GOT3 (cell line): Measurements from ENCODE around the gene TTC31.
A peak's percentile ranks its signal among the peaks of the same experiment; 100 is the strongest.
"Not testable (repeated sequence)": the region's sequence is repeated elsewhere in the genome, so short reads cannot be mapped to it uniquely, and the experiment has no call there.

Experiments
- DNase-seq: peaks from one replicate; lab custom pipeline; 2025; ENCODE audit warnings: mixed read lengths; lab: John Stamatoyannopoulos, UW

TTC31 gene

GRCh38 chr2:74482801-74483674 lies at the start of gene TTC31, which contains the start of gene CCDC142:
Gene TTC31 (plus strand): TSS chr2:74483081. CDS start chr2:74483096, 15 bp downstream.
Gene CCDC142 (minus strand): TSS chr2:74482998. CDS start chr2:74482837, 161 bp downstream.
- peak; percentile 86 for DNase-seq

DNA sequence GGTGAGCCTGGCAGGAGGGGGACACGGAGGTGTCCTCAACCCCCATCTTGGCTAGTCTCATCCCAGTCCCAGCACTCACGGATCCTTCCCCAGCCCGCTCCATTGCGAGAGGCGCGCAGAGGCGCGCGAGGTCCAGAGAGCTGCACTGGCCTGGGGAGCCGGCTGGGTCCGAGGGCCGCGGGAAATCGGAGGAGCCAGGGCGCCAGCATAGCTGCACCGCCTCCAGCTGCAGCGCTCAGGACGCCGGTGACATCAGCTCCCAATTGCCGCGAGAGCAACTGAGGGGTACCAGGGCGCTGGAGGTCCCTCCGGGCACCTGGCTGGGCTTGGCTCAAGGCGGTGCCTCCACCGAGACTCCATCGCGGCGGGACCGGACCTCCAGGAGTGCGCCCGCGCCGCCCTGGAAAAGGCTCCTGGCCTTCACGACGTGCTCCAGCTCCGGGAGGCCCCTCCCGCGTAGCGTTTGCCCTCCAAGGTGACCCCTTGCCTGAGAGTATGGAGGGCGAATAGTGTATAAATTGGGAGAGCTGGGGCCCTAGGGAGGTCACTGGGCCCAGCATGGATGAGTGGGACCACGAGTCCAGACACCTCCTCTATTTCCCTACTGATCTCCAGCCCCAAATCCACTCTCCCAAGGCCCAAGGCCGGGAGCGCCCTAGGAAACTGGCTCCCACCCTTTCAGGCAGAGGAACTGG lies 46.6 kb upstream of the TTC31 start:
- DNase-seq: no peak

GRCh38 chr2:74436848-74437695 lies 45.8 kb upstream of the TTC31 start:
- no peak for DNase-seq

- no peak for DNase-seq
Observed at GRCh38 chr2:74438248-74438647, 44.6 kb upstream of the TTC31 start.

- DNase-seq: no peak
Observed at GRCh38 chr2:74439373-74439772, 43.5 kb upstream of the TTC31 start.

GRCh38 chr2:74439803-74440377 lies 43.0 kb upstream of the TTC31 start:
- DNase-seq: peak; percentile 12

DNA sequence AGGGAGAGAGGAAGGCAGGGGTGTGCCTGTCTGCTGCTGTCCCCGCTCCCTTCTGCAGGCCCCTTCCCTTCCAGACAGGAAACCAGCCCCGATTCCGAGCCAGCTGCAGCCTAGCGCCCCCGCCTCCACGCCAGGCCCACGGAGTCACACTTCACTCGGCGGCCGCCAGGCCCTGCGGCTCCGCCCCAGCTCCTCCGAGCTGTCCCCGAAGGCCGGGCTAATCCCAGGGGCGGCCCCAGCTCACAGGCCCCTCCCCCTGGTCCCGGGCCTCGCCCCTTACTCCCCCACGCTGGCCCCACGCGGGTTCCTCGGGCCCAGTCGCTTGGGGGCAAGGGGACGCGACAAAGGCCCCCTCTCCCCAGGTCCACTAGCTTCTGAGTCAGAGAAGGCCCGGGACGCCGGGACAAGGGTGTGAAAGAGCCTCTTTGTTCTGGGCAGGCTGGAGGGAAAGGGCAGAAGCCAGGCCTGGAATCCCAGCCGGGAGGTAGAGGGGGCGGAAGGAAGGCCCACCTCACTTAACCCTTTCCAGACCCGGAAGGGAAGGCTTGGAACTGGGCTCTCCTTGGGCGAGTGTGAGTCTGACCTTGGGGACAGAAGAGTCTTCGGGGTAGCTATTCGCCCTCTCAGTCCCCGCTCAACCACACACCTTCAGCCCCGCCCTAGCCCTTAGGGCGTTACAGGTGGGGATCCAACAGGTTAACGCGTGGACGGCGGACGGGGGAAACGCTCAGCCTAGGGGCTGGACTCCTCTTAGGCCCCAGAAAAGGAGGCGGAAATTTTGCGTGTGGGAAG lies 42.3 kb upstream of the TTC31 start:
- peak; percentile 34 for DNase-seq

DNA sequence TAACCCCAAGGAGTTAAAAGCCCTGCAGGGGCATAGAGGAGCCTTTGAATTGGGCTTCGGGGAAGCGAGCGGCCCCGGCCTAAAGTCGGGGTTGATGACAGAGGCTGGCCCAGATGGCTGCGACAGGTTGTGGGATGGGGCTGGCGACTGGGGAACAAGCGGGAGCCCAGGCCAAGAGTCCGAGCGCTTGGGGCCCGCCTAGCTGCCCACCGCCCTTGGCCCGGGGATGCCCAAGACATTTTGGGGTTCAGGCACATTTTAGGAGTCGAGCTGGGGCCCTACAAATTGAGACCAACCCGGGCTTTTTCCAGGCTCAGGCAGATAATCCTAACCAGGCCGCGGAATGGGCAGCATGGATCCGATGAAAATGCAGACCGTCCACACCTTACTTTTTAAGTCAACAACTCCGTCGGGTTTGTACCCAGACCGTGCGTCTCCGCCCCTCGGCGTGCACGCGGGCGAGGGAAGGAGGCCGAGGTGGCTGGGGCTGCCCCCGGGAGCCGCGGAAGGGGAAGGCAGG lies 41.7 kb upstream of the TTC31 start:
- DNase-seq: no peak

GRCh38 chr2:74441690-74442482 lies 41.0 kb upstream of the TTC31 start, which contains the start of gene RTKN:
Gene RTKN (minus strand): TSS chr2:74441937. CDS start chr2:74441816, 121 bp downstream.
- no peak for DNase-seq

- not testable (repeated sequence) for DNase-seq
Observed at GRCh38 chr2:74442483-74443297, 40.2 kb upstream of the TTC31 start.

GRCh38 chr2:74444498-74445318 lies 38.2 kb upstream of the TTC31 start:
- no peak for DNase-seq

GRCh38 chr2:74447230-74447999 lies 35.5 kb upstream of the TTC31 start:
- no peak for DNase-seq

GRCh38 chr2:74448771-74449170 lies 34.1 kb upstream of the TTC31 start:
- no peak for DNase-seq

GRCh38 chr2:74450570-74451190 lies 32.2 kb upstream of the TTC31 start:
- no peak for DNase-seq

DNA sequence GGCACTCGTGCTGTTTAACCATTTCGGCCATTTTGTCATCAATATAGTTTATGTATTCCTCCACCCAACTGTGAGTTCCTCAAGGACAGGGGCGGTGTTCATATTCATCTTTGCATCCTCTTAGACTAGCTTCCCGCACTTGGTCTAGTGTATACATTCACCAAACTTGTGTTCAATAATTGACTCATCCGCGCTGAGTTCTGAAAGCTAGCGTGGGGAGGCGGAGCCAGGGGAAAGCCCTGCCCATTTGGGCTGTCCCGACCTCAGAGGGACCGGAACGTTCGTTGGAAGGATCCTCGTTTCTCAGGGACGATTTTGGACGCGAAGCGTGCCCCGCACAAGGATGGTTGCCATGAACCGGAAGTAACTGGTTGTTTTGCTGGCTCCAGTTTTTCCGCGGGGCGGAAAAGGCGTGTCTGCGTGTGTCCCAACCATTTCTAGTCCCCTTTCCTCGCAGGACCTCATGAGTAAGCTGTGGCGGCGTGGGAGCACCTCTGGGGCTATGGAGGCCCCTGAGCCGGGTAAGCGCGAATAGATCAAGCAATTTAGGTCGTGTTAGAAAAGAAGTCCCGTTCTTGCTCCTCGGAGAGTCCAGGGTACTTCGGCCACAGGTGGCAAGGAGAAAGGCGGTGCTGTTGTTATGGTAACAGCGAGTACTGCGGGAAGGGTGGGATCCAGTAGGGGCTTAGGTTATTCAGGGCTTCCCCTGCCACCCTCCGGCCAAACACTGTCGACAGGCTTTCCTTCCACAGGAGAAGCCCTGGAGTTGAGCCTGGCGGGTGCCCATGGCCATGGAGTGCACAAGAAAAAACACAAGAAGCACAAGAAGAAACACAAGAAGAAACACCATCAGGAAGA lies 28.0 kb upstream of the TTC31 start, which contains the start of gene INO80B:
TSS of gene INO80B (plus strand) at position 434 of the 858 bp plus-strand sequence. CDS start at position 464, 30 bp downstream.
- DNase-seq: peak; percentile 92

GRCh38 chr2:74457129-74457548 lies 25.7 kb upstream of the TTC31 start:
- no peak for DNase-seq
